ENCODE results near the gene DPP6. TPM values are rescaled to one million over a fixed set of nuclear protein-coding genes. Genes with fewer than 3 reads are reported as not detected.

DPP6 gene
- total RNA-seq, 2 experiments from 2014 or later = not detected

DNA sequence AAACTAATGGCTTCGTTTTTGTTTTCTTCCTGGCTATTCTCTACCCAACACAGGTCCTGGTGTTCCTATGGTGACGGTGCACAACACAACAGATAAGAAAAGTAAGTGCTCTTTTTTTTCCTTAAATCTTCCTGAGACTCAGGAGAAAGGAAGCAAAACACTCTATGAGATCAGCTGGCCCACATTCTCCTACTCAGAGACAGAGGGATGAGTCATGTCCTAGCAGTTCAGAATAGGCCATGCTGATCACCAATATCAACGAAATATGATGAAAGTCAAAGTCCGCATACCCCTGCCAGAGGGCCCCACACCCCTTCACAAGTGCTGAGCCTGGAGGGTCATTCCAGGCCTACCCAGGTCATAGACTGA is 801.5 kb downstream of the DPP6 start:
- H3K36me3 ChIP-seq (ENCODE audit: insufficient read depth, low read length) = no peaks in the 10 kb centered on the region
- no peaks in the 10 kb centered on the region for H3K4me1 ChIP-seq (ENCODE audit: insufficient read depth, low read length, poor library complexity, severe bottlenecking)
- POLR2A ChIA-PET = no interaction called here
- no peak overlapping the region for H3K4me3 ChIP-seq (ENCODE audit: low read depth, low read length, poor library complexity, severe bottlenecking)
- no peaks in the 10 kb centered on the region for H3K79me2 ChIP-seq (ENCODE audit: insufficient read depth, low read depth, low read length)
- no peak for DNase-seq (ENCODE audit: low spot score)
- no peaks in the 10 kb centered on the region for H4K20me1 ChIP-seq (ENCODE audit: insufficient read depth, low read length)
- intact Hi-C loops (cut with micrococcal nuclease; ENCODE audit: unreplicated experiment) = no loop called here
- no TSS peak for BruUV-seq (replicated peaks)
- no peaks in the 10 kb centered on the region for H3K9me3 ChIP-seq (ENCODE audit: low read length)
- no peak overlapping the region for H3K27ac ChIP-seq (ENCODE audit: low read depth, low read length, poor library complexity, severe bottlenecking)
- H3K4me2 ChIP-seq (ENCODE audit: low read length) = no peak overlapping the region
- no peak for TF ChIP-seq EZH2phosphoT487 (IDR thresholded peaks at IDR 0.05; ENCODE audit: borderline replicate concordance, low read depth, low read length)
- TF ChIP-seq, protein P1, sequence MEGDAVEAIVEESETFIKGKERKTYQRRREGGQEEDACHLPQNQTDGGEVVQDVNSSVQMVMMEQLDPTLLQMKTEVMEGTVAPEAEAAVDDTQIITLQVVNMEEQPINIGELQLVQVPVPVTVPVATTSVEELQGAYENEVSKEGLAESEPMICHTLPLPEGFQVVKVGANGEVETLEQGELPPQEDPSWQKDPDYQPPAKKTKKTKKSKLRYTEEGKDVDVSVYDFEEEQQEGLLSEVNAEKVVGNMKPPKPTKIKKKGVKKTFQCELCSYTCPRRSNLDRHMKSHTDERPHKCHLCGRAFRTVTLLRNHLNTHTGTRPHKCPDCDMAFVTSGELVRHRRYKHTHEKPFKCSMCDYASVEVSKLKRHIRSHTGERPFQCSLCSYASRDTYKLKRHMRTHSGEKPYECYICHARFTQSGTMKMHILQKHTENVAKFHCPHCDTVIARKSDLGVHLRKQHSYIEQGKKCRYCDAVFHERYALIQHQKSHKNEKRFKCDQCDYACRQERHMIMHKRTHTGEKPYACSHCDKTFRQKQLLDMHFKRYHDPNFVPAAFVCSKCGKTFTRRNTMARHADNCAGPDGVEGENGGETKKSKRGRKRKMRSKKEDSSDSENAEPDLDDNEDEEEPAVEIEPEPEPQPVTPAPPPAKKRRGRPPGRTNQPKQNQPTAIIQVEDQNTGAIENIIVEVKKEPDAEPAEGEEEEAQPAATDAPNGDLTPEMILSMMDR (conservative IDR thresholded peaks at IDR 0.05; ENCODE audit: low read length) = no peak
- H2AFZ ChIP-seq (ENCODE audit: low read length) = no peak overlapping the region
- H3K9me2 ChIP-seq (ENCODE audit: insufficient read depth, low read length) = no peaks in the 10 kb centered on the region
- CTCF ChIA-PET (ENCODE audit: unreplicated experiment) = no interaction called here

DNA sequence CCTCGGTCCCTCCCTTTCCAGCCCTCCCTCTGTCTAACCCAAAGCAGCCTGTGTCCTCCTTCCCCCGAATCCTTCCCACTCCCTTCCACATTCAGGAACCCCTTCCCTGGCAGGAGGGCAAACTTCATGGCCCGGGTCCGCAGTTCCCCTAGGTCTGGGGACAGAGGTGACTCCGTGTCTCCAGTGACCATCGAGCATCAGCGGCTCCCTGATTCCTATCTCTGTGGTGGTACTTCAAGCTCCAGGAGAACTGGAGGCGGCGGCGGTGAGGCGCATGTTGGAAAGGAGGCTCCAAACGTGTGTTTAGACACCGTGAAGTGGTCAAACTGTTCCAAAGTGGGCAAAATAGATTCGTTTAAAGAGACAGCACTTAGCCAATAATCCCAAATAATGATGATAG is 802.6 kb downstream of the DPP6 start:
- no peaks in the 10 kb centered on the region for H3K79me2 ChIP-seq (ENCODE audit: insufficient read depth, low read depth, low read length)
- H3K4me3 ChIP-seq (ENCODE audit: low read depth, low read length, poor library complexity, severe bottlenecking) = no peak overlapping the region
- no peak overlapping the region for H3K27ac ChIP-seq (ENCODE audit: low read depth, low read length, poor library complexity, severe bottlenecking)
- no peak overlapping the region for H2AFZ ChIP-seq (ENCODE audit: low read length)
- intact Hi-C loops (cut with micrococcal nuclease; ENCODE audit: unreplicated experiment) = no loop called here
- ChIA-PET POLR2A (interaction anchor here (0.6 kb wide), 1 partner anchor 524 kb away, joined by 3 read pairs; no protein-coding TSS in a partner anchor), CTCF (ENCODE audit: unreplicated experiment) (no interaction called here)
- H3K4me2 ChIP-seq (ENCODE audit: low read length) = no peak overlapping the region
- no peak for DNase-seq (ENCODE audit: low spot score)
- H4K20me1 ChIP-seq (ENCODE audit: insufficient read depth, low read length) = no peaks in the 10 kb centered on the region
- H3K9me2 ChIP-seq (ENCODE audit: insufficient read depth, low read length) = no peaks in the 10 kb centered on the region
- H3K4me1 ChIP-seq (ENCODE audit: insufficient read depth, low read length, poor library complexity, severe bottlenecking) = no peaks in the 10 kb centered on the region
- no peaks in the 10 kb centered on the region for H3K9me3 ChIP-seq (ENCODE audit: low read length)
- no peaks in the 10 kb centered on the region for H3K36me3 ChIP-seq (ENCODE audit: insufficient read depth, low read length)
- BruUV-seq (replicated peaks) = no TSS peak
- no peak for TF ChIP-seq EZH2phosphoT487 (IDR thresholded peaks at IDR 0.05; ENCODE audit: borderline replicate concordance, low read depth, low read length)
- TF ChIP-seq, protein P1 (conservative IDR thresholded peaks at IDR 0.05; ENCODE audit: low read length) = no peak

DNA sequence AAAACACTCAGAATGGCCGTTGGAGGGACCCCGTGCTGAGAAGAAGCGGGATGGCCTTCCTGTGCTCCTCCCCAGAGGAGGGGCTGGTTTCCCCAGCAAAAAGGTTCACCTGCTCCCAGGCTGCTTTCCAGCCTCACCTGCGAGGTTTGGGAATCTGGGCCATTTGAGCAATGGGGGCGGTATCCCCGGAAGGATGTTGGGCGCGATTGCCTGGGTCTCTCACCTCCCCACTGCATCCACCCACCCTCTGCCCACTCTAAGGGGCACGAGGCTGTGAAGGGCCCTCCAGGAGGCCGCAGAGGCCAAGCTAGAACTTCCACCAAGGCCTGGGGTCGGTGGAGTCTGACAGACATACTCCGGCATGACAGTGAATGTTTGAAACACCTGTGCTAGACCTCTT is 803.2 kb downstream of the DPP6 start:
- TF ChIP-seq, protein P1 (conservative IDR thresholded peaks at IDR 0.05; ENCODE audit: low read length) = no peak
- TF ChIP-seq EZH2phosphoT487 (IDR thresholded peaks at IDR 0.05; ENCODE audit: borderline replicate concordance, low read depth, low read length) = no peak
- H3K4me1 ChIP-seq (ENCODE audit: insufficient read depth, low read length, poor library complexity, severe bottlenecking) = no peaks in the 10 kb centered on the region
- no peaks in the 10 kb centered on the region for H3K9me3 ChIP-seq (ENCODE audit: low read length)
- no peak overlapping the region for H3K4me2 ChIP-seq (ENCODE audit: low read length)
- H2AFZ ChIP-seq (ENCODE audit: low read length) = no peak overlapping the region
- H3K4me3 ChIP-seq (ENCODE audit: low read depth, low read length, poor library complexity, severe bottlenecking) = no peak overlapping the region
- no peak overlapping the region for H3K27ac ChIP-seq (ENCODE audit: low read depth, low read length, poor library complexity, severe bottlenecking)
- intact Hi-C loops (cut with micrococcal nuclease; ENCODE audit: unreplicated experiment) = no loop called here
- POLR2A ChIA-PET = interaction anchor here (1.1 kb wide), 1 partner anchor 9 kb away, joined by 3 read pairs; no protein-coding TSS in a partner anchor
- no peak for DNase-seq (ENCODE audit: low spot score)
- H4K20me1 ChIP-seq (ENCODE audit: insufficient read depth, low read length) = no peaks in the 10 kb centered on the region
- no peaks in the 10 kb centered on the region for H3K9me2 ChIP-seq (ENCODE audit: insufficient read depth, low read length)
- BruUV-seq (replicated peaks) = no TSS peak
- no peaks in the 10 kb centered on the region for H3K79me2 ChIP-seq (ENCODE audit: insufficient read depth, low read depth, low read length)
- H3K36me3 ChIP-seq (ENCODE audit: insufficient read depth, low read length) = no peaks in the 10 kb centered on the region
- CTCF ChIA-PET (ENCODE audit: unreplicated experiment) = no interaction called here
